ENCODE results near the gene CERS6. TPM values are rescaled to one million over a fixed set of nuclear protein-coding genes. Genes with fewer than 3 reads are reported as not detected.
A peak's percentile ranks its signal among the peaks of the same experiment; 100 is the strongest.

The CERS6 gene
- total RNA-seq, 1 donor from 2014 or later = 55.3 TPM

DNA sequence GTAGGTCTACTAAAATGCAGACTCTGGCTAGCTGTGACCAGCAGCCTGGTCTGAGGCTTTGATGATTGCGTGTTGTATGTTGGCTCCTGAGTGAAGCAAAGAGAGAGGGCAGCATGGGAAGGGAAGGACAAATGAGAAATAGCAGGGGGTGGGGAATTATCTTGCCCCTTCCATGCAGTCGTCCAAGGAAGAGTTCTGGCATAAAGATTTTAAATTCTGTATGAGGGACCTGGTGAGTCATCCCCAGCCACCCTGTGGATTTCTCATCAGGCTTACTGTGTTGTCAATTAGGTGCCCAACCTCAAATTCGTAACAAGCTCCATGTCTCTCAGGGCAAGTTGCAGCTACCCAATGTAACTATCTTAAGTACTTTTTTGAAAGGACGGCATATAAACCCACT is 274.3 kb downstream of the CERS6 start:
- TF ChIP-seq, protein P1, sequence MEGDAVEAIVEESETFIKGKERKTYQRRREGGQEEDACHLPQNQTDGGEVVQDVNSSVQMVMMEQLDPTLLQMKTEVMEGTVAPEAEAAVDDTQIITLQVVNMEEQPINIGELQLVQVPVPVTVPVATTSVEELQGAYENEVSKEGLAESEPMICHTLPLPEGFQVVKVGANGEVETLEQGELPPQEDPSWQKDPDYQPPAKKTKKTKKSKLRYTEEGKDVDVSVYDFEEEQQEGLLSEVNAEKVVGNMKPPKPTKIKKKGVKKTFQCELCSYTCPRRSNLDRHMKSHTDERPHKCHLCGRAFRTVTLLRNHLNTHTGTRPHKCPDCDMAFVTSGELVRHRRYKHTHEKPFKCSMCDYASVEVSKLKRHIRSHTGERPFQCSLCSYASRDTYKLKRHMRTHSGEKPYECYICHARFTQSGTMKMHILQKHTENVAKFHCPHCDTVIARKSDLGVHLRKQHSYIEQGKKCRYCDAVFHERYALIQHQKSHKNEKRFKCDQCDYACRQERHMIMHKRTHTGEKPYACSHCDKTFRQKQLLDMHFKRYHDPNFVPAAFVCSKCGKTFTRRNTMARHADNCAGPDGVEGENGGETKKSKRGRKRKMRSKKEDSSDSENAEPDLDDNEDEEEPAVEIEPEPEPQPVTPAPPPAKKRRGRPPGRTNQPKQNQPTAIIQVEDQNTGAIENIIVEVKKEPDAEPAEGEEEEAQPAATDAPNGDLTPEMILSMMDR (IDR thresholded peaks at IDR 0.05; ENCODE audit: insufficient read depth, low read length, severe bottlenecking) = no peak
- H3K27me3 ChIP-seq (ENCODE audit: control insufficient read depth, insufficient read depth, low read length) = no peaks in the 10 kb centered on the region
- DNase-seq (ENCODE audit: low read depth) = peak; percentile 64
- no peak overlapping the region for H3K4me3 ChIP-seq (ENCODE audit: low read depth, low read length)
- FAIRE-seq = no peak
- no peaks in the 10 kb centered on the region for H3K36me3 ChIP-seq (ENCODE audit: control insufficient read depth, insufficient read depth, low read length)

GRCh38 chr2:168731002-168731401 is 274.9 kb downstream of the CERS6 start:
- no peak for FAIRE-seq
- no peaks in the 10 kb centered on the region for H3K27me3 ChIP-seq (ENCODE audit: control insufficient read depth, insufficient read depth, low read length)
- TF ChIP-seq, protein P1 (IDR thresholded peaks at IDR 0.05; ENCODE audit: insufficient read depth, low read length, severe bottlenecking) = no peak
- no peak overlapping the region for H3K4me3 ChIP-seq (ENCODE audit: low read depth, low read length)
- no peaks in the 10 kb centered on the region for H3K36me3 ChIP-seq (ENCODE audit: control insufficient read depth, insufficient read depth, low read length)
- DNase-seq (ENCODE audit: low read depth) = no peak

GRCh38 chr2:168731616-168732015 is 275.5 kb downstream of the CERS6 start:
- Histone ChIP-seq H3K4me3 (ENCODE audit: low read depth, low read length) (no peak overlapping the region), H3K36me3 (ENCODE audit: control insufficient read depth, insufficient read depth, low read length) (no peaks in the 10 kb centered on the region), H3K27me3 (ENCODE audit: control insufficient read depth, insufficient read depth, low read length) (no peaks in the 10 kb centered on the region)
- FAIRE-seq = no peak
- DNase-seq (ENCODE audit: low read depth) = peak; percentile 38
- TF ChIP-seq, protein P1 (IDR thresholded peaks at IDR 0.05; ENCODE audit: insufficient read depth, low read length, severe bottlenecking) = no peak

- H3K4me3 ChIP-seq (ENCODE audit: low read depth, low read length) = no peak overlapping the region
- FAIRE-seq = no peak
- H3K36me3 ChIP-seq (ENCODE audit: control insufficient read depth, insufficient read depth, low read length) = no peaks in the 10 kb centered on the region
- TF ChIP-seq, protein P1 (IDR thresholded peaks at IDR 0.05; ENCODE audit: insufficient read depth, low read length, severe bottlenecking) = no peak
- H3K27me3 ChIP-seq (ENCODE audit: control insufficient read depth, insufficient read depth, low read length) = no peaks in the 10 kb centered on the region
- DNase-seq (ENCODE audit: low read depth) = no peak
Measured at GRCh38 chr2:168732100-168732499, 276.0 kb downstream of the CERS6 start.

GRCh38 chr2:168732506-168732905 is 276.4 kb downstream of the CERS6 start:
- TF ChIP-seq, protein P1 (IDR thresholded peaks at IDR 0.05; ENCODE audit: insufficient read depth, low read length, severe bottlenecking) = no peak
- Histone ChIP-seq H3K27me3 (ENCODE audit: control insufficient read depth, insufficient read depth, low read length) (no peaks in the 10 kb centered on the region), H3K4me3 (ENCODE audit: low read depth, low read length) (no peak overlapping the region), H3K36me3 (ENCODE audit: control insufficient read depth, insufficient read depth, low read length) (no peaks in the 10 kb centered on the region)
- FAIRE-seq (no peak), DNase-seq (ENCODE audit: low read depth) (no peak)

- H3K27me3 ChIP-seq (ENCODE audit: control insufficient read depth, insufficient read depth, low read length) = no peaks in the 10 kb centered on the region
- DNase-seq (ENCODE audit: low read depth) (no peak), FAIRE-seq (no peak)
- TF ChIP-seq, protein P1 (IDR thresholded peaks at IDR 0.05; ENCODE audit: insufficient read depth, low read length, severe bottlenecking) = no peak
- H3K4me3 ChIP-seq (ENCODE audit: low read depth, low read length) = no peak overlapping the region
- H3K36me3 ChIP-seq (ENCODE audit: control insufficient read depth, insufficient read depth, low read length) = no peaks in the 10 kb centered on the region
Measured at GRCh38 chr2:168734199-168734760, 278.2 kb downstream of the CERS6 start.

All from bronchial epithelial cell (primary cell).